Ishikawa (cell line): Measurements from ENCODE around the gene POP4.

Source experiments
- CREB1 ChIP-seq: IDR thresholded peaks from 2 replicates; pipeline ENCODE4 v1.6.1; 2012; ENCODE audit warnings: low read depth
- MAX ChIP-seq: IDR thresholded peaks from 2 replicates; pipeline ENCODE4 v1.6.1; 2012
- RAD21 ChIP-seq: IDR thresholded peaks from 2 replicates; pipeline ENCODE4 v1.6.1; 2012; ENCODE audit warnings: low read depth
- TAF1 ChIP-seq: IDR thresholded peaks from 2 replicates; pipeline ENCODE4 v1.6.1; 2012; ENCODE audit warnings: low read depth, mild to moderate bottlenecking
- YY1 ChIP-seq: IDR thresholded peaks from 2 replicates; pipeline ENCODE4 v1.6.1; 2012; ENCODE audit warnings: low read depth
- ZBTB7A ChIP-seq: IDR thresholded peaks from 2 replicates; pipeline ENCODE4 v1.6.1; 2012; ENCODE audit warnings: low read depth

GRCh38 chr19:29636553-29637360 is 30.7 kb downstream of the POP4 start:
- TF ChIP-seq ZBTB7A (no peak), CREB1 (no peak), TAF1 (no peak), MAX (no peak), YY1 (no peak), RAD21 (no peak)
